ENCODE results near the gene KIAA1755.
A peak's percentile ranks its signal among the peaks of the same experiment; 100 is the strongest.

The KIAA1755 gene

GRCh38 chr20:38184101-38184500, 76.4 kb downstream of the KIAA1755 start:
- no peak for DNase-seq (ENCODE audit: low spot score)

DNA sequence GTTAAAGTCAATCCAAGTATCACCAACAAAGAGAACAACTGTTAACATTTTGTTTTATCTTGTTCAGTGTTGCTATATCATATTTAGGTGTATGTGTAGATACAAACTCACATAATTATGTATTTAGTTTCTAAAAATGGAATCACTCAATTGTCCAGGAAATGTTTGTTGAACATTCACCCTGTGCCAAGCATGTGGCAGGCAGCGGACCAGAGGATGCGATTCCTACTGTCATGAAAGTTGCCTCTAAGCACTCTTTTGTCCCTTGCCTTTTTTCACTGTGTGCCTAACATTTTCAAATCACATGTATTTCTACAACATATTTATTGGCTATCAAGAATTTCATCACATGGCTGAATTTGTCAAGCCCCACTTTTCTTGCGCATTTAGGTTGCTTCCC, 78.6 kb downstream of the KIAA1755 start:
- DNase-seq (ENCODE audit: low spot score), result no peak

GRCh38 chr20:38181207-38181801, 79.2 kb downstream of the KIAA1755 start:
- DNase-seq (ENCODE audit: low spot score), result no peak

- no peak for DNase-seq (ENCODE audit: low spot score)
Measured at GRCh38 chr20:38180781-38181180, 79.8 kb downstream of the KIAA1755 start.

- DNase-seq (ENCODE audit: low spot score), result no peak
Measured at GRCh38 chr20:38179846-38180245, 80.7 kb downstream of the KIAA1755 start.

- no peak for DNase-seq (ENCODE audit: low spot score)
Measured at GRCh38 chr20:38178581-38178980, 82.0 kb downstream of the KIAA1755 start.

DNA sequence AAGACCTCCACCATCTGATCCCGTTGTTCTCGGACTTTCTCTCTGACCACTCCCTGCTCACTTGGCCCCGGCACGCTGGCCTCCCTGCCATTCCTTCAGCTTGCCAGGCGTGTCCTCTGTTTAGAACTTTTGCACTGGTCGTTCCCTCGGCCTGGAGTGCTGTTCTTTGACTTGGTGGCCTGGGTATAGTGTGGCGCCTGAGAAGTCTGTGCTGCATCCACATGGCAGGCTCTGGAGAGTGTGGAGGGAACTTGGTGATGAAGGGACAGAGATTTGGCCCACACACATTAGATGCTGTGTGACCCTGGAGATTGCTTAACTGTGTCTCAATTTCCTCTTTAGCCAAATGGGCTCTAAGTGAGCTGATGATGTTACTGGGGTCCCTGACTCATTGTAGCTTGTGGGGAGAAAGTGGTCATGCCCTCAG, 82.5 kb downstream of the KIAA1755 start:
- no peak for DNase-seq (ENCODE audit: low spot score)

- no peak for DNase-seq (ENCODE audit: low spot score)
Measured at GRCh38 chr20:38177201-38177600, 83.3 kb downstream of the KIAA1755 start.

DNA sequence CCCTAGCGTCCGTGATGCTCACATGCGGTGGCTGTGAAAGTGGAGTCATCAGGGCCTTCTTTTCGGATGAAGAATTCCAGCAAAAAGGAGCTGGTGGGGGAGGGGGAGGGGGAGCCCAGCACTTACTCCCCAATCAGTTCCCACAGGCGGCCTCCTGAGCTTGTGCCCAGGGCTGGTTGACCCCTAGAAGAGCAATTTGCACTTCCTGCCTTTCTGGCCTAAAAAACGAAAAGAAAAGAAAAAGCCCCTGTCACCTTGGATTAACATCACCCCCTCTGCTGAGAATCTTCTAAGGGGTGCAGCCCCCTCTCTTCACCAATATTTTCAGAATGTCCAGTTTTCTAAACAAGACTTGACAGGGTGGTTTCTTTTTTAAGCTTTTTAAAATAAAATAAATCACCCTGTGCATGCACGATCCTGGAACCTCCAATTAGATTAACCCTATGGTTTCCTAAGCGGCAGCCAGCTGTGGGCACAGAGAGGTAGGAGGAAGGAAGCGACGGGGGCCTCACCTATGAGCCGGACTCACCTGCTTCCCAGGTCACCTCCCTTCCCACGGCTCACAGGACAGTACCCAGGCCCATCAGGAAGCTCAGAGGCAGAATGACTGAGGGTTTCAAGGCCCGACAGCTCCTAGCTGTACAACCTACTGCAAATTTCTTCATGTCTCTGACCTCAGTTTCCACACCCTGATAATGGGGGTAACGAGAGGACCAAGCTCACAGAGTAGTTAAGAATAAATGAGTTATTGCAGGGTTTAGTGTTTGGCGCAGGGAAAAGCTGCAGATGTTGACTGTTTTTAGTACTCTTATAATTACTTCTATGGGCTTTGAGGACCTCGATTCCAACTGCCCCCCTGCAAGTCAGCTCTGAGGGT, 85.0 kb downstream of the KIAA1755 start:
- no peak for DNase-seq (ENCODE audit: low spot score)

- peak; percentile 85 for DNase-seq (ENCODE audit: low spot score)
Measured at GRCh38 chr20:38173237-38174156, 87.0 kb downstream of the KIAA1755 start.

DNA sequence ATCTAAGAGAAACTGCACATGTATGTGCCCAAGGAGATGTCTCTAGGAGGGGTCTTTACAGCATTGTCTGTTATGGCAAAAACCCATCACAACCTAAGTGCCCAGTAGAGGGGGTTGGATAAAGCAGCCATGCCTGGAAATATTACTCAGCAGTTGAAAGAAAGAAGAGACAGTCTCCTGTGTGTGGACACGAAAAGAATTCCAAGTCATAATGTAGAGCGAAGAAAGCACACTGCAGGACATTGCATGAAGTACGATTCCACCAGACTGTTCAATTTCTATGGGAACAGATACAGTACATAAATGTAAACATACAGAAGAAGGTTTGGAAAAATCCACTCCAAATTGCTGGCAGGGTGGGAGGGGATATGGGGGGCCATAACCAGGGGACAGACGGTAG, 88.1 kb downstream of the KIAA1755 start:
- DNase-seq (ENCODE audit: low spot score), result no peak

GRCh38 chr20:38171675-38172043, 88.9 kb downstream of the KIAA1755 start:
- DNase-seq (ENCODE audit: low spot score), result no peak

DNA sequence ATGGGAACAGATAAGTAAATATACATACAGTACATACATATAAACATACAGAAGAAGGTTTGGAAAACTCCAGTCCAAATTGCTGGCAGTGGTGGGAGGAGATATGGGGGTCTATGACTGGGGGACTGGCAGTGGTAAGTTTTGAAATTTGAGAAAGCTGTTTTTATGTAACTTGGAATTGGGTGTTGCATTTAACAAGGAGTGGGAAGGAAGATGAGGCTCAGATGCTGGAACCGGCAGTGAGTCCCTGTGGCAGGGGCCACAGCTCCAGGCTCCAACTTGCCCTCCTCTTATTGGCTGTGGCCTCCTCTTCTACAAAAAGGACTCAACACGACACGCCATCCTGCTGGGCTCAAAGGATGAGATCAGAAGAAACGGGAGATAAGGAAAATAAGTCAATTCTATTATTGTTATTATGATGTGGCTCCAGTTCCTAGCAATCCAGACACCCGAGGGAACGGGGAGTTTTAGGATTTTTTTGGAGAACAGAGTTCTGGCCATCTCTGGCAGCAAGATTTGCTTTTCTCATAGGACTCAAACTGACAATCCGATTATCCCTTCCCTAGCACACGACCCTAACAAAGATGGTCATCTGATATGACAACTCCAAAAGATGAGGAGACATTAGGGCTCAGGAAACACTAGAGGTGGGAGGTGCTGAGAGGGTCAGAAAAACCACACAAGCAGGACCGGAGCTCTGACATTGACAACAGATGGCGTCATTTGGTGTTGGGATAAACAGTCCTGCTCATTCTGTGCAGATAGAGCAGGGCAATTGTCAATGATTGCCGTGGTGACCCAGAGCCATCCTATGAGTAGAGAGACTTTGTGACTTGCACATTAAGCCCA, 89.5 kb downstream of the KIAA1755 start:
- DNase-seq (ENCODE audit: low spot score), result no peak

DNA sequence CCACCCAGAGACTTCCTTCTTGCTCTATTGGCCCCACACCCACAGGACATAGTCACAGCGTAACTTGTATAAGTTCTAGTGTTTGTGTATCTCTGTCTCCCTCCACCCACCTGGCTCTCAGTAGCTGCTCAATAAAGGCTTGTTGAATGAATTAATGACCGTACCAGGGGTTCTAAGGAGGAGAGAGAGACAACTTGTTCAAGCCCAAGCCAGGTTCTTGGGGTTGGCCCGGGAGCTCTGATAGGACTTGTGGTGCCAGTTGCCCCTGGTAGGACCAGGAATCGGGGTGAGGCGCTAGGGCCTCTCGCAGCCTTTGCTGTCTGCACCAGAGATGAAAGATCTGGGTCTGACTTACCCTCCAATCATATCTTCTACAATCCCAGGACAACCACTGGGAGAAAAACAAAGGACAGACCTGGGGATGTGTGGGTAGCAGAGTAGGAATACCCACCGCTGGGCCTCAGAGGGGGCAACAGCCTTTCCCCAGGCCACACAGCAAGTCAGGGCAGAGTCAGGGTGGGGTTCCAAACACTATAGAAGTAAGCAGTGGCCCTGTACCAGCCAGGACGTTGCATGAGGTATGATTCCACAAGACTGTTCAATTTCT, 90.2 kb downstream of the KIAA1755 start:
- no peak for DNase-seq (ENCODE audit: low spot score)

GRCh38 chr20:38169636-38170193, 90.8 kb downstream of the KIAA1755 start:
- no peak for DNase-seq (ENCODE audit: low spot score)

DNA sequence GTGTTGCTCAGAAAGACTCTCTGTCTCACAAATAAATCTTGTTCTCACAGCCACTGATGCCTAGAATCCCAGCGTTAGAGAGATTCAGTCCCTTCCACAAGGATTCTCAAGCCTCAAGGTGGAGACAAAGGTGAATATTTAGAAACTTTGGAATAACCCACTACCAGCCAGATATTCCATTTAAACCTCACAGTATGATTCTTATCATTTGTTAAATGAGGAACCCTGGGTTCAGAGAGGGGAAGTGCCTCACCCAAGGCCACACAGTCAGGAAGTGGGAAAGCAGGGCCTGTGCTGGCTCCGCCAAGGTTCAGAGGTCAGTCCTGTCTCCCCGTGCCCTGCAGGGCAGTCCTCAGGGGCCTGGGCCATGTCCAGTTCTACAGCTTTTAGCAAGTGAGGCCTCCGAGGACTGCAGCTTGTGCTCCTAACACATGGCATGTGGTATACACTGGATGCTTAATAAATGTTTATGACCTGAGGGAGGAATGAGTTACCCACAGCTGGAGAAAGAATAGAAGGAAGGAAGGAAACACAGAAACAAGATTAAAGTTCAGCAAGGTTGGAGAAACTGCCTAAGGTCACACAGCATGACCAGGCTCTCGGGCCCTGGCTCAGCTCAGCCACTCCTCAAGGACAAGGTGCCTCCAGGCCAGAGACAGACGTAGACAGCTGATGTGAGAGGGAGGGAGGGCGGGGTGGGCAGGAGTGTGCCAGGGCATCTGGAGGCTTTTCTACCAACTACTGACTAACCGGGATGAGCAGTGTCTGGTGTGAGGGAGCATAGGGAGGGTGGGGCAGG, 91.5 kb downstream of the KIAA1755 start:
- DNase-seq (ENCODE audit: low spot score), result no peak

GRCh38 chr20:38167851-38168760, 92.4 kb downstream of the KIAA1755 start:
- DNase-seq (ENCODE audit: low spot score), result no peak

DNA sequence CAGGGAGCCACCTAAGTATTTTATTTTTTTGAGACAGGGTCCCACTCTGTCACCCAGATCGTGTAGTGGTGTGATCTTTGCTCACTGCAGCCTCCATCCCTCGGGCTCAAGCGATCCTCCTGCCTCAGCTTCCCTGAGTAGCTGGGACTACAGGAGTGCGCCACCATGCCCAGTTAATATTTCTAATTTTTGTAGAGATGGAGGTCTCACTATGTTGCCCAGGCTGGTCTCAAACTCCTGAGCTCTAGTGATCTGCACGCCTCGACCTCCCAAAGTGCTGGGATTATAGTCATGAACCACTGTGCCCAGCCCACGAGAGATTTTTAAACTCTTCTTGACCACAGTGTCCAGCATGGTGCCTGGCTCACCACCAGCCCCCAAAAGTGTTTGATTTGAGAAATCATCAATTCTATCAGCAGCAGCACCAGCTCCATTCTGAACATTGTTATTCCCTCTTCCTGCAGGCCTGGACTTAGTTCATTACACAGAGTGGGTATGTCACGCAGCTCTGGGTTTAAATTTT, 93.1 kb downstream of the KIAA1755 start:
- no peak for DNase-seq (ENCODE audit: low spot score)

Data from COLO829 (cell line).